B cell (primary cell): ENCODE measurements around the gene DEFB131B. TPM values are rescaled to one million over a fixed set of nuclear protein-coding genes. Genes with fewer than 3 reads are reported as not detected.
A peak's percentile ranks its signal among the peaks of the same experiment; 100 is the strongest.

Source experiments
- ATAC-seq: fragments of 200-7000 bp; cut with Tn5 transposase; one replicate; pipeline ENCODE4 v1.10.0; 2021; ENCODE audit warnings: low read depth, mild to moderate bottlenecking, moderate number of reproducible peaks, moderate library complexity
- CTCF ChIA-PET: fragments of 350-600 bp; sonication (Branson Sonifier 250); formaldehyde crosslinking; loops from one replicate; lab custom pipeline; 2021; ENCODE audit warnings: antibody characterized with exemption, inconsistent platforms; lab: Charles Lee
- POLR2A ChIA-PET: fragments of 350-600 bp; sonication (Branson Sonifier 250); formaldehyde crosslinking; loops from one replicate; lab custom pipeline; 2021; ENCODE audit warnings: antibody characterized with exemption; lab: Charles Lee
- DNase-seq: peaks from one replicate; pipeline ENCODE4 v3.0.0; 2013
- H2AFZ ChIP-seq: 2 replicates; pipeline ENCODE4 v1.6.1; 2012; ENCODE audit warnings: mild to moderate bottlenecking, low read depth, low read length; ENCODE audit not compliant: insufficient read depth, poor library complexity, severe bottlenecking
- H3K27ac ChIP-seq, 2 donors: 1 replicate in 1 of 2; 2 replicates in 1 of 2; pipeline ENCODE4 v1.5.1; 2012 to 2013; ENCODE audit warnings: low read length in 2 of 2, mild to moderate bottlenecking in 2 of 2, moderate library complexity in 1 of 2
- H3K27me3 ChIP-seq, 4 experiments: fragments of 200-600 bp in 1 of 4; sonication (generic) in 1 of 4; replicated peaks in 1 of 4; 1 replicate in 2 of 4; 2 replicates in 2 of 4; pipeline versions ENCODE4 v1.6.1 to v1.7.0; 2013 to 2016; ENCODE audit warnings: low read length in 3 of 4, mild to moderate bottlenecking in 2 of 4, mixed read lengths in 1 of 4, moderate library complexity in 1 of 4; ENCODE audit not compliant: insufficient read depth in 4 of 4, control insufficient read depth in 3 of 4; ENCODE audit errors: control extremely low read depth in 1 of 4
- H3K36me3 ChIP-seq, 2 experiments: replicated peaks in 1 of 2; 1 replicate in 1 of 2; 2 replicates in 1 of 2; pipeline versions ENCODE4 v1.6.1 to v1.7.1; 2013; ENCODE audit warnings: low read length in 1 of 2; ENCODE audit not compliant: insufficient read depth in 2 of 2, control insufficient read depth in 1 of 2; ENCODE audit errors: control extremely low read depth in 1 of 2, extremely low read depth in 1 of 2
- H3K4me1 ChIP-seq, 2 donors: fragments of 200-600 bp in 1 of 2; sonication (generic) in 1 of 2; 1 replicate in 1 of 2; 2 replicates in 1 of 2; pipeline versions ENCODE4 v1.5.1 to v1.6.1; 2013 to 2017; ENCODE audit warnings: low read length in 2 of 2; ENCODE audit not compliant: control insufficient read depth in 2 of 2, insufficient read depth in 2 of 2
- H3K4me2 ChIP-seq: replicated peaks from 2 replicates; pipeline ENCODE3; 2012; ENCODE audit warnings: mild to moderate bottlenecking, low read depth, low read length; ENCODE audit not compliant: poor library complexity, severe bottlenecking
- H3K4me3 ChIP-seq, 5 experiments: fragments of 200-600 bp in 1 of 5; sonication (generic) in 1 of 5; 1 replicate in 3 of 5; 2 replicates in 2 of 5; pipeline versions ENCODE4 v1.5.1 to v1.7.0; 2011 to 2016; ENCODE audit warnings: low read length in 4 of 5, mild to moderate bottlenecking in 4 of 5, low read depth in 2 of 5, control low read depth in 1 of 5, moderate library complexity in 1 of 5; ENCODE audit not compliant: insufficient read depth in 1 of 5; ENCODE audit errors: control extremely low read depth in 1 of 5, extremely low read depth in 1 of 5
- H3K79me2 ChIP-seq: fragments of 200-600 bp; sonication (generic); one replicate; pipeline ENCODE4 v1.6.0; 2016; ENCODE audit warnings: low read length; ENCODE audit not compliant: control insufficient read depth, insufficient read depth
- H3K9ac ChIP-seq: fragments of 200-600 bp; sonication (generic); 2 replicates; pipeline ENCODE4 v1.6.1; 2017; ENCODE audit warnings: mild to moderate bottlenecking, low read length, moderate library complexity
- H3K9me3 ChIP-seq, 3 donors: one replicate each; pipeline versions ENCODE4 v1.6.1 to v1.7.1; 2013; ENCODE audit warnings: low read length in 2 of 3; ENCODE audit not compliant: control insufficient read depth in 2 of 3, insufficient read depth in 1 of 3; ENCODE audit errors: control extremely low read depth in 1 of 3
- H4K20me1 ChIP-seq: 2 replicates; pipeline ENCODE4 v1.6.0; 2012; ENCODE audit warnings: mild to moderate bottlenecking, low read length; ENCODE audit not compliant: insufficient read depth, control insufficient read depth, poor library complexity, severe bottlenecking
- H3K27ac Mint-ChIP-seq: one replicate; pipeline ENCODE4 v1.8.0; 2021; ENCODE audit warnings: mixed read lengths
- H3K27me3 Mint-ChIP-seq: one replicate; pipeline ENCODE4 v1.8.0; 2021; ENCODE audit warnings: mixed read lengths
- H3K4me1 Mint-ChIP-seq: one replicate; pipeline ENCODE4 v1.8.0; 2021; ENCODE audit warnings: mixed read lengths
- H3K4me3 Mint-ChIP-seq: one replicate; pipeline ENCODE4 v1.8.0; 2021; ENCODE audit warnings: mixed read lengths
- H3K9me3 Mint-ChIP-seq: one replicate; pipeline ENCODE4 v1.8.0; 2022; ENCODE audit warnings: mixed read lengths; ENCODE audit not compliant: insufficient read depth
- CTCF ChIP-seq: fragments of 200-600 bp; IDR thresholded peaks from one replicate; pipeline ENCODE4 v1.8.0; 2022; ENCODE audit warnings: antibody characterized with exemption, mild to moderate bottlenecking
- EZH2 ChIP-seq: IDR thresholded peaks from 2 replicates; pipeline ENCODE4 v1.6.1; 2012; ENCODE audit warnings: borderline replicate concordance, low read depth, mild to moderate bottlenecking, moderate library complexity, low read length; ENCODE audit not compliant: insufficient read depth, poor library complexity, severe bottlenecking
- WGBS: methylation state at CpG from one replicate; pipeline ENCODE4 v1.1.5; 2013; ENCODE audit warnings: missing lambda C conversion rate; ENCODE audit not compliant: insufficient coverage; 5-methylcytosine and 5-hydroxymethylcytosine counted together
- intact Hi-C: fragments of 100-400 bp; cut with micrococcal nuclease; formaldehyde crosslinking; loops from one replicate; pipeline ENCODE4 v1.10.0; 2022
- polyA plus RNA-seq: library from polyadenylated mRNA; depleted of rRNA; stranded (reverse); fragments of >200 nt; gene quantifications from 2 replicates; pipeline ENCODE4 v1.2.3, GENCODE V29; 2012
- total RNA-seq, 2 donors: library from RNA; stranded (reverse); fragments of 120-200 nt in 1 of 2; gene quantifications; 1 replicate in 1 of 2; 2 replicates in 1 of 2; pipeline versions ENCODE4 v1.2.3 to v1.2.4, GENCODE V29; 2013 to 2022

Gene DEFB131B
- total and polyA plus RNA-seq, 2 donors (not counting 1 experiment from before 2014, with no cell fraction given) = not detected

DNA sequence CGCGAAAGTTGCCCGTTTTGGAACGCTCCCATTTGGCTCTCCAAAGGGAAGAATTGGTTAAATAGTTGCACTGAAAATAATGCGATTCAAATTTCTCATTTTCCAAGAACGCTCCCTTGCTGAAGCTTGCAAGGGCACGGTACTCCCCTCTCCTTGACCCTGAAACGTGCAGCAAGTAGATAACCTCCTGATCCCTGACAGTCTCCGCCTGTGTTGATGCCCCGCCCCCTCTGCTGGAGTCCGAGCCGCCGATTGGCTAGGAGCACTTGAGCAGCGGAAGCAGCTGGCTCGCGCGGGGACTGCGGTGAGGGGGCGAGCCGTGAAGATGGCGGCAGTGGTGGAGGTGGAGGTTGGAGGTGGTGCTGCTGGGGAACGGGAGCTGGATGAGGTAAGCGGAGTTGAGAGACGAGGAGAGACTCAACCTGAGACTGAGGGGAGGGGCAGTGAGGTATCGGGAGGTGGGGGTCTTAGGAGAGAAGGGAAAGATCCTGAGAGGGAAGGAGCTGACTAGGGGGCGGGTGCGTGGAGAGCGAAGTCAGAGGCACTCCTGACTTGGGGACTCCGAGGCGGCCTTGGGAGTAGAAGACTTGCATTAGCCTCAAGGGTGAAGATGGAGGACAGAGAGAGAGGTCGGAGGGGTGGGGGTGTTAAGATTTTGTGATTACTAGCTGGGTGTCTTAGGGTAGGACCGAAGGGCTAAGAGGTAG is 50.6 kb downstream of the DEFB131B start, which contains the start of gene RNF121:
Gene RNF121, plus strand, starts transcription at position 310 of the 707 bp plus-strand sequence. Its CDS starts 16 bp downstream, at position 326.
- peak within 1 kb of the TSS; percentile 89 to 100 (median 99) for H3K4me3 ChIP-seq
- H3K4me1 Mint-ChIP-seq = peaks cover 59% of the 10 kb centered on the region
- peak within 1 kb of the TSS; percentile 99 for H2AFZ ChIP-seq
- peaks cover 0 to 5% of the 10 kb centered on the region in 2 experiments for H3K36me3 ChIP-seq
- ChIA-PET POLR2A (interaction anchor here (0.6 to 1.7 kb wide), 6 partner anchors 13 to 112 kb away, joined by 3 to 5 read pairs (median 4); partner anchors contain the start of gene IL18BP), CTCF (interaction anchor here (1.1 to 2.3 kb wide), 7 partner anchors 49 to 295 kb away, joined by 3 to 11 read pairs (median 4); no protein-coding TSS in a partner anchor)
- DNase-seq (peak; percentile 97), ATAC-seq (peak; percentile 91)
- under 1% methylated on average over 30 of the region's 32 CpGs for WGBS
- TF ChIP-seq CTCF (no peak), EZH2 (peak; percentile 76)
- no peaks in the 10 kb centered on the region for H3K27me3 ChIP-seq
- H3K4me1 ChIP-seq = peaks cover 35 to 46% of the 10 kb centered on the region in 2 donors
- H3K9me3 ChIP-seq = no peaks in the 10 kb centered on the region
- peak within 1 kb of the TSS; percentile 89 for H3K9ac ChIP-seq
- H3K4me3 Mint-ChIP-seq = peak within 1 kb of the TSS; percentile 96
- peaks cover 72% of the 10 kb centered on the region for H3K79me2 ChIP-seq
- H3K27me3 Mint-ChIP-seq = no peaks in the 10 kb centered on the region
- H3K4me2 ChIP-seq = peak within 1 kb of the TSS; percentile 90
- intact Hi-C loops = loop anchor here (1.0 to 5.0 kb wide), 6 partner anchors 48 to 505 kb away; partner anchors contain the start of genes CLPB, LAMTOR1, LRRC51 and NUMA1
- no peaks in the 10 kb centered on the region for H3K9me3 Mint-ChIP-seq
- peak within 1 kb of the TSS; percentile 98 for H3K27ac Mint-ChIP-seq
- peak within 1 kb of the TSS; percentile 92 to 93 for H3K27ac ChIP-seq
- no peaks in the 10 kb centered on the region for H4K20me1 ChIP-seq
